GM18858 (cell line): ENCODE measurements around the gene HIF3A.
"Not testable (repeated sequence)": the region's sequence is repeated elsewhere in the genome, so short reads cannot be mapped to it uniquely, and the experiment has no call there.

Experiments used
- ATAC-seq: cut with Tn5 transposase; IDR thresholded peaks from one replicate; pipeline ENCODE4 v1.9.1; 2021; ENCODE audit not compliant: unreplicated experiment

Gene HIF3A

GRCh38 chr19:46291829-46292228, 5.0 kb upstream of the HIF3A start:
- no peak for ATAC-seq

- no peak for ATAC-seq
These were observed 2.3 kb upstream of the HIF3A start for GRCh38 chr19:46294494-46294893.

GRCh38 chr19:46295401-46296201, 1.2 kb upstream of the HIF3A start:
- ATAC-seq = no peak

DNA sequence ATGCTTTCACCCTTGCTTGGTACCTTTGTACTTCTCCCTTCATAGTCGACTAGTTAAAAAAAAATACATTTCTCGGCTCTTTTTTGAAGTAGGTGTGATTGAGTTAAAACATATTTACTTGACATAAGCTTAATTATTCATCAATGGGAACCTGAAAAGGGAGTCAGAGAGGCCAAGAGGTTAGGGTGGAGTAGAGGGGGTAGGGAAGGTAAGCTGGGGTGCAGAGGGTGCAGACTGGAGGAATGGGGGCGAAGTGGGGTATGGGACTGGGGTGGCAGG, 701 bp upstream of the HIF3A start:
- no peak for ATAC-seq

DNA sequence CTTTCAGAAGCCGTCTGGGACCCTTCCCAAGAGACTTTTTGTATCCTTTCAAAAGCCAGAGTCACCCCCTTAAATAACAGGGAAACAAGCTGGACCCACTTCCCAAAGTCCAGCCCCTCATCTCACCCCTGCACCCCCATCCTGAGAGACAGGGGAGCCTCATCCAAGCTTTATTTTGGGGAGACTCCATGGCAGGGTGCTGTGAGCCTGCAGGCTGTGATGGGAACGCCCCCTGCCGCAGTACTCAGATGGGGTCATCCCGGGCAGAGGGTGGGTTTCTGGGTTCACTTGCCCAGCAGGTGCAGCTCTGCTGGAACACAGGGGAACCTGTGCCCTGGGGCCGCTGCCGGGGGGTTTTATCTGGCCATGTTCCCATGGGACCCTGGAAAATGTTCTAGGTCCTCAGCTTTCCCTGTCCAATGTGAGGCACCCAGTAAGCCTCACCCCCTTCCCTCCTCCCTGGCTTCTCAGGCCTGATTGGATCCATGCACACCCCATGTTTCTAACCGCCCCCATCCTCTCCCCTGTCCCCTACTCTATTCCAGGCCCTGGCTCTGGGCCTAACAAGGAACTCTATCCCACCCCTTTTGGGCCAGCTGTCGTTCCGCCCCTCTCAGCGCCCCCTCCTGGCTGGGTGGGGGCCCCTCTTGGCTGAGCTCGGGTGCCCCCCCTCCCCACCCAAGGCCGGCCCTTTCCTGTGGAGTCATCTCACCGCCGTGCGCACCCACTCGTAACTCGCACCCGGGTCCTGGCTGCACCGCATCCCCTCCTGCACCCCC, 1.0 kb downstream of the HIF3A start:
- no peak for ATAC-seq

DNA sequence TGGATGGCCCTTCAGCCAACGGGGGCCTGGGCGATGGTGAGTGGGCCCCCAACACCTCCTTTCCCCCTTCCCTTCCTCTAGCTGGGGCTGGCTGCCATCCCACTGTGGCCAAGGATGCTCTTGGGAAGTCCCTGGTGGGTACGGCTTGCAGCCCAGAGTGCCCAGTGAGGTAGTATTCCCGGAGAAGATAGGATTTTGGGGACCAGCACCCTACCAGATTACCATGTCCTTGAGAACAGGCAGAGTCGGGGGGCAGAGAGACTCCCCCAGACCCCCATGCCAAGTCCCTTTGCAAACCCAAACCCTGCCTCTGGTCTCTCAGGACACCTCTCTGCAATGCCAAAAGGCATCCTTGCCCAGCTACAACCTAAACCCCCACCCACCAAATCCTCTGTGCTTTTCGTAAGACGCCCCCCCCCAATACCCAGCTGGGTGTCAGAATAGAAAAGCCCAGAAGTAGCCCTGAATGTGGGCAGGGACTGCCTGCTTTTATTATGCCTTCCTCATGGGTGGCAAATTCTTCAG, 1.7 kb downstream of the HIF3A start:
- ATAC-seq = no peak

- no peak for ATAC-seq
These were observed 2.2 kb downstream of the HIF3A start for GRCh38 chr19:46299004-46299509.

DNA sequence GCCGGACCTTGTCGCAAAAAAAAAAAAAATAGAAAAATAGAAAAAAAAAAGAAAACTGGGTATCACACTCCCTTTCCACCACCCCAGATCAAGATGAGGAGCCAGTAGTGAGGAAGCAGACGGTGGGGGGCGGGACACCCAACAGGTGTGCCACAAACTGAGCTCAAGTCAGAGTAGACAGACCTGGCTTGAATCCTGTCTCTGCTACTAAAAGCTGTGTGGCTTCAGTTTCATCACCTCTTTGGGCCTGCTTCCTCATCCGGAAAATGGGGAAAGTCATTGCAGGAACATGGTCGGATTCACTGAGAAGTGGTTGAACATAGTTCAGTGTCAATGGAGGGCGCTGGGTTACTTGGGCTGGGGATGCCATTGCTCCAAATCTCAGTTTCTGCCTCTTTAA, 2.9 kb downstream of the HIF3A start:
- no peak for ATAC-seq

- no peak for ATAC-seq
These were observed 6.5 kb downstream of the HIF3A start for GRCh38 chr19:46303322-46303690.

DNA sequence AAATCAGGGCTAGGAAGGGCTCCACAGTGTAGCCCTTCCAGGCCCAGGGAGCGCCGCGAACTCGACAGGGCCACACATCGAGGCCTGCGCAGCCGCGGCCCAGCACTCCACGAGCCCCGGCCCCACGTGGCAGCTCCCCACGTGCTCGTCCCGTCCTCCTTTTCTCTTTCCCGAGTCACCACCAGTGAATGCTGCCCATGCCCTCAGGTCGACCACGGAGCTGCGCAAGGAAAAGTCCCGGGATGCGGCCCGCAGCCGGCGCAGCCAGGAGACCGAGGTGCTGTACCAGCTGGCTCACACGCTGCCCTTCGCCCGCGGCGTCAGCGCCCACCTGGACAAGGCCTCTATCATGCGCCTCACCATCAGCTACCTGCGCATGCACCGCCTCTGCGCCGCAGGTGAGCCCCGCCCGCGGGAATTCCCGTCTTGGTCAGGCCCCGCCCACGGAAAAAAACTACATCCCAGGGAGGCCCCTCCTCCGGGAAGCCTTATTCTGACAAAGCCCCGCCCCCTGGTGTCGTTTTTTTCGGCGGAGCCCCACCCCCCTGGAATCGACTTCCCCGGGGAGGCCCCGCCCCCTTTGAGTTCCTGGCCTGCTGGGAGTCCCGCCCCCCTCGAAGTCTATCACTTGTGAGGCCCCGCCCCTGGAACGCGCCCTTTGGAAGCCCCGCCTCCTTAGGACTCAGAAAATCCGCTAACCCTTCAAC, 7.0 kb downstream of the HIF3A start:
- ATAC-seq = no peak

GRCh38 chr19:46306501-46306900, 9.7 kb downstream of the HIF3A start:
- ATAC-seq = no peak

DNA sequence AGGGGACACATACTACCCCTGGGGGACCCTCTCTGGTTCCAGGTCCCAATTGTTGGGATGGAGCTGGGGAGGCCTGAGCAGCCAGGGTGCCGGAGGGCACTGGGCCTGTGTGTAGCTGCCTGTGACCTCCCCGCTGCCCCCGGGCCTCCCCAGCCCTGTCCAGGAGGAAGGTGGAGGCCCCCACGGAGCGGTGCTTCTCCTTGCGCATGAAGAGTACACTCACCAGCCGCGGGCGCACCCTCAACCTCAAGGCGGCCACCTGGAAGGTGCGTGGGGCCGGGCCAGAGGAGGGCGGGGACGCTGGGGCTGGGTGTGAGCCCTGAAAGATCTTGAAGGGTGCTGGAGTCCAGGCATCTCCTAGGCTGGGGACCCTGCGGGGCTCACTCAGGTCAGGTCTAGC, 11.7 kb downstream of the HIF3A start:
- no peak for ATAC-seq

GRCh38 chr19:46309056-46309455, 12.2 kb downstream of the HIF3A start:
- no peak for ATAC-seq

DNA sequence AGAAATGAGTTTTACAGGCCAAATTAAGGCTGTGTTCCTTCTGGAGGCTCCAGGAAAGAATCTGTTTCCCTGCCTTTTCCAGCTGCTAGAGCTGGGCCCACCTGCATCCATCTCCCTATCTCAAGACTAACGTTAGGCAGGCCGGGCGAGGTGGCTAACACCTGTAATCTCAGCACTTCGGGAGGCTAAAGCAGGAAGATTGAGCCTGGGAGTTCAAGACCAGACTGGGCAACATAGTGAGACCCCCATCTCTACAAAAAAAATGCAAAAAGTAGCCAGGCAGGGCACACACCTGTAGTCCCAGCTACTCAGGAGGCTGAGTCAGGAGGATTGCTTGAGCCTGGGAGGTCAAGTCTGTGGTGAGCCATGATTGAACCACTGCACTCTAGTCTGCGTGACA, 14.6 kb downstream of the HIF3A start:
- ATAC-seq = no peak

DNA sequence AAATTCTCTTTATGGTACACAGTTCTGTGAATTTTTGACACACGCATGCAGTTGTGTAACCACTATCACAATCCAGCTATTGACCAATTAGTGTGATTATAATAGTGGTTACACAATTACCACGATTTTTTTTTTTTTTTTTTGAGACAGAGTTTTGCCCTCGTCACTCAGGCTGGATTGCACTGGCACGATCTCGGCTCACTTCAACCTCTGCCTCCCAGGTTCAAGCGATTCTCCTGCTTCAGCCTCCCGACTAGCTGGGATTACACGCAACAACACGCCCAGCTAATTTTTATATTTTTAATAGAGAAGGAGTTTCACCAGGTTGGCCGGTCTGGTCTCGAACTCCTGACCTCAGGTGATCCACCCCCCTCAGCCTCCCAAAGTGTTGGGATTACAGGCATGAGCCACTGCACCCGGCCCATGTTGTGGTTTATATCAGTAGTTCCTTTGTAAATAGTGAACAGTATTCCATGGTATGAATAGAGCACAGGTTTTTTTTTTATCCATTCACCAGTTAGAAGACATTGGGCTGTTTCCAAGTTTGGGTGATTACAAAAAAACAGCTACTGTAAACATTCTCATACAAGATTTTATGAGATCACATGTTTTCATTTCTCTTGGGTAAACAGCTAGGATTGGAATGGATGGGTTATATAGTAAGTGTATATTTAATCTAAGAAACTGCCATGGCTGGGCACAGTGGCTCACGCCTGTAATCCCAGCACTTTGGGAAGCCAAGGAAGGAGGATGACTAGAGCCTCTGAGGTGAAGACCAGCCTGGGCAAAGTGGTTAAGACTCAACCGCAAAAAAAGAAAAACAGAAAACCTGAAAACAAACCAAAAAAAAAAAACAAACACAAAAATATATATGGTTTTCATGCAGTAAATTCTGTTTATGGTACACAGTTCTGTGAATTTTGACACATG, 17.0 kb downstream of the HIF3A start:
- not testable (repeated sequence) for ATAC-seq

- no peak for ATAC-seq
These were observed 20.5 kb downstream of the HIF3A start for GRCh38 chr19:46317339-46317738.

DNA sequence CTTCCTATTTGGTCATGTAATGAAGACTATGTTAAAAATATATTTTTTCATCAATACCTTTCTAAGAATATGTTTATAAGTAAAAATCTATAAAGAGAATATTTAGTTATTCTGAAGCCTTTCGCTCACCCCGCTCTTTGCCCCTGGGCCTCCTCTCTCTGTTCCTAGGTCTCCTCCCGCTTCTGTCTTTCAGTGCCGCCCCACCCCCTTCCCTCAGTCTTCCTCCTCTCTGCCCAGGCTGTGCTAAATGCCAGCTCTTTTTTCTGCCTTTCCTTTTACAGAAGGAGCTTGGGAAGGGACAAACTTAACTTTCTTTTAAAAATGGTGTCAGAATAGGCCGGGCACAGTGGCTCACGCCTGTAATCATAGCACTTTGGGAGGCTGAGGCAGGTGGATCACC, 22.8 kb downstream of the HIF3A start:
- ATAC-seq = no peak

DNA sequence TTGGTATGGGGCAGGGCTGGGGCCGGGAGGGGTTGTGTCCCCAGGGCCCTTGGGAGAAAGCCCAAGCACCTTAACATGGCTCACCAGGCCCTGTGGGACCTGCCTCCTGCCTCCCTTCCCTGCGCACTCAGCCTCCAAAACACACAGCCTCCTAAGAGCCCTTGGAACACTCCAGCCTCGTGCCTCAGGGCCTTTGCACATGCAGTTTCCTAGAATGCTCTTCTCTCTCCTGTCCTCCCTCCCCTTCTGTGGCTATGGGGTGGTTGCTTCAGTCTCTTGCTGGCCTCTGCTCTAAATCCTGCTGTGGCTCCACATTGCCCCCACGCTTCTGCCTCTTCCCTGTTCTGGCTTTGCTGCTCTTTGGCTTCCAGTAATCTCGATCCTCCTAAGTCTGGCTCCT, 23.7 kb downstream of the HIF3A start:
- ATAC-seq = no peak

DNA sequence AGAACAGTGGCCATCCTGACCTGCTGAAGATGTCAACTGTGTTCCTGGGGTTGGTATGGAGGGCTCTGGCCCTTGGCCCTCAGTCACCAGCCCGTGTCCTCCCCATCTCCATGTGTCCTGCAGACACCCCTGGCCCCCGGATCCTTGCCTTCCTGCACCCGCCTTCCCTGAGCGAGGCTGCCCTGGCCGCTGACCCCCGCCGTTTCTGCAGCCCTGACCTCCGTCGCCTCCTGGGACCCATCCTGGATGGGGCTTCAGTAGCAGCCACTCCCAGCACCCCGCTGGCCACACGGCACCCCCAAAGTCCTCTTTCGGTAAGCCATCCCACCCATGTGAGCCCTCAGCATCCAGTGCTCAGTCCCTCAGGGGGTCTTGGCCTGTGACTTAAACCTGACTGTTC, 24.8 kb downstream of the HIF3A start:
- ATAC-seq = no peak

DNA sequence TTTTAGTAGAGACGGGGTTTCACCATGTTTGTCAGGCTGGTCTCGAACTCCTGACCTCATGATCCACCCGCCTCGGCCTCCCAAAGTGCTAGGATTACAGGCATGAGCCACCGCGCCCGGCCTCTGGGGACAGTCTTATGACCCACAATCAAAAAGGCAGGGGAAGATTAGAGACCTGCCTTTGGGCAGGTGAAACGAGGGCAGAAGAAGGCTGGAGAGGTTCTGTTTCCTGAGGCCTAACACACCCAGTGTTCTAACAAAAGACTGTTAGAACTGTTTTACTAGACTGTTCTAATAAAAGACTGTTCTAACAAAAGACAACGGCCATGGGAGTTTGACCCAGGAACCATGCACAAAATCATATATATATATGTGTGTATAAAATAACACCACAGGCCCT, 26.4 kb downstream of the HIF3A start:
- ATAC-seq = not testable (repeated sequence)

- no peak for ATAC-seq
These were observed 27.4 kb downstream of the HIF3A start for GRCh38 chr19:46324277-46324676.
